Transverse colon (tissue), 4 donors: ENCODE results near the gene CPM. TPM values are rescaled to one million over a fixed set of nuclear protein-coding genes. Genes with fewer than 3 reads are reported as not detected.
A peak's percentile ranks its signal among the peaks of the same experiment; 100 is the strongest.
"Not testable (repeated sequence)": the region's sequence is repeated elsewhere in the genome, so short reads cannot be mapped to it uniquely, and the experiment has no call there.

ENCODE experiments used
- DNase-seq: peaks from one replicate; pipeline ENCODE4 v3.0.0-alpha.2; 2019
- H3K27ac ChIP-seq, 4 donors: fragments of 200-600 bp; sonication (generic); 2 replicates each; pipeline ENCODE4 v1.5.1; 2016 to 2018; ENCODE audit warnings: inconsistent platforms in 4 of 4
- H3K27me3 ChIP-seq: fragments of 200-600 bp; sonication (generic); 2 replicates; pipeline ENCODE4 v1.5.1; 2017; ENCODE audit warnings: inconsistent platforms
- H3K36me3 ChIP-seq, 4 donors: fragments of 200-600 bp; sonication (generic); 2 replicates each; pipeline ENCODE4 v1.5.1; 2017 to 2019; ENCODE audit warnings: inconsistent platforms in 4 of 4
- H3K4me1 ChIP-seq, 4 donors: fragments of 200-600 bp; sonication (generic); 2 replicates each; pipeline ENCODE4 v1.5.1; 2017 to 2020; ENCODE audit warnings: inconsistent platforms in 4 of 4
- H3K4me3 ChIP-seq, 4 donors: fragments of 200-600 bp; sonication (generic); 1 replicate in 1 of 4; 2 replicates in 3 of 4; pipeline versions ENCODE4 v1.5.1 to v1.6.1; 2017 to 2019; ENCODE audit warnings: inconsistent platforms in 4 of 4
- H3K9me3 ChIP-seq, 2 donors: fragments of 200-600 bp; sonication (generic); 2 replicates each; pipeline ENCODE4 v1.5.1; 2017 to 2019; ENCODE audit warnings: inconsistent platforms in 2 of 2
- CTCF ChIP-seq, 5 experiments: fragments of 200-600 bp in 3 of 5; fragments of 450-650 bp in 2 of 5; sonication (generic) in 3 of 5; IDR thresholded peaks; 1 replicate in 2 of 5; 2 replicates in 3 of 5; pipeline ENCODE4 v1.5.1; 2016 to 2017; ENCODE audit warnings: antibody characterized with exemption in 5 of 5, inconsistent platforms in 3 of 5, mild to moderate bottlenecking in 2 of 5, moderate library complexity in 1 of 5
- EP300 ChIP-seq: sonication (generic); formaldehyde crosslinking; IDR thresholded peaks from one replicate; pipeline ENCODE4 v1.6.1; 2017; ENCODE audit warnings: antibody characterized with exemption, low read depth
- POLR2A ChIP-seq: fragments of 450-650 bp; IDR thresholded peaks from one replicate; pipeline ENCODE4 v1.6.1; 2016; ENCODE audit warnings: antibody characterized with exemption, mild to moderate bottlenecking, moderate library complexity
- POLR2AphosphoS5 ChIP-seq, 3 donors: sonication (generic); formaldehyde crosslinking; IDR thresholded peaks; one replicate each; pipeline ENCODE4 v1.6.1; 2016; ENCODE audit warnings: antibody characterized with exemption in 3 of 3
- WGBS, 2 donors: methylation state at CpG; one replicate each; pipeline ENCODE4 v1.1.5; 2018; ENCODE audit warnings: low coverage in 1 of 2; 5-methylcytosine and 5-hydroxymethylcytosine counted together
- in situ Hi-C, 4 donors: fragments of 200-750 bp; cut with MboI; loops; one replicate each; pipeline versions ENCODE4 v1.15.0 to v1.15.1; 2017; ENCODE audit warnings: low sequenced_read_pairs in 3 of 4, low pct_ligation_motif_present in 1 of 4, low pct_unique_long_range_greater_than_20kb in 1 of 4
- intact Hi-C: fragments of 100-400 bp; cut with DNase I; formaldehyde crosslinking; loops from one replicate; pipeline ENCODE4 v1.15.1; 2023; ENCODE audit warnings: low total_unique reads
- total RNA-seq, 4 donors: library from RNA; depleted of rRNA; stranded (reverse); fragments of >200 nt; gene quantifications; one replicate each; pipeline ENCODE4 v1.1.0, GENCODE V29; 2016

Gene CPM
- total RNA-seq, 4 donors from 2014 or later, result 36.4 to 147 (median 107) TPM

- in situ Hi-C loops, result no loop called here
- peak overlapping the region; percentile 76 to 95 (median 90) for H3K4me3 ChIP-seq
- intact Hi-C loops, result no loop called here
- H3K27ac ChIP-seq, result peak overlapping the region; percentile 99 to 100 (median 100)
- H3K27me3 ChIP-seq, result no peaks in the 10 kb centered on the region
- TF ChIP-seq POLR2AphosphoS5 (IDR thresholded peaks at IDR 0.05), result no peak
- no peak for TF ChIP-seq CTCF (IDR thresholded peaks at IDR 0.05)
- TF ChIP-seq POLR2A, result no peak
- TF ChIP-seq EP300, result no peak
- 70 to 80% methylated on average over 8 to 12 of the region's 12 CpGs for WGBS, 2 donors
- H3K36me3 ChIP-seq, result peaks cover 0 to 25% (median 6%) of the 10 kb centered on the region in 4 donors
- peaks cover 8 to 47% (median 34%) of the 10 kb centered on the region in 4 donors for H3K4me1 ChIP-seq
- no peak for DNase-seq
- H3K9me3 ChIP-seq, result no peaks in the 10 kb centered on the region
Observed at GRCh38 chr12:68809190-68810026, 123.6 kb downstream of the CPM start.

- peaks cover 7 to 47% (median 32%) of the 10 kb centered on the region in 4 donors for H3K4me1 ChIP-seq
- no peaks in the 10 kb centered on the region for H3K9me3 ChIP-seq
- H3K4me3 ChIP-seq, result peak overlapping the region; percentile 76 to 95 (median 90)
- H3K27me3 ChIP-seq, result no peaks in the 10 kb centered on the region
- peaks cover 0 to 19% (median 1%) of the 10 kb centered on the region in 4 donors for H3K36me3 ChIP-seq
- WGBS, 2 donors, result 1 to 2% methylated on average over 6 to 42 of the region's 61 CpGs
- peak overlapping the region; percentile 99 to 100 (median 100) for H3K27ac ChIP-seq
- in situ Hi-C loops, result no loop called here
- DNase-seq, result peak; percentile 85
- intact Hi-C loops, result no loop called here
- TF ChIP-seq POLR2A (peak; percentile 12), CTCF (IDR thresholded peaks at IDR 0.05) (peak in 2 of 5 experiments; percentile 6 to 43), EP300 (no peak), POLR2AphosphoS5 (IDR thresholded peaks at IDR 0.05) (peak; percentile 75 to 87 (median 79))
Observed at GRCh38 chr12:68808388-68809189, 124.4 kb downstream of the CPM start.

GRCh38 chr12:68807576-68808387 is 125.2 kb downstream of the CPM start, which contains the start of gene MDM2:
Gene MDM2 (plus strand): TSS chr12:68808177. CDS start chr12:68808478, 301 bp downstream.
- peaks cover 0 to 16% (median 0%) of the 10 kb centered on the region in 4 donors for H3K36me3 ChIP-seq
- no peaks in the 10 kb centered on the region for H3K9me3 ChIP-seq
- 0% methylated on average over 3 to 70 of the region's 72 CpGs for WGBS, 2 donors
- intact Hi-C loops (no loop called here), in situ Hi-C loops (no loop called here)
- peak within 1 kb of the TSS; percentile 76 to 95 (median 90) for H3K4me3 ChIP-seq
- TF ChIP-seq CTCF (IDR thresholded peaks at IDR 0.05), result peak; percentile 79 to 97 (median 84)
- peak; percentile 52 for TF ChIP-seq EP300
- TF ChIP-seq POLR2A, result peak; percentile 94
- peak; percentile 80 to 96 (median 96) for TF ChIP-seq POLR2AphosphoS5 (IDR thresholded peaks at IDR 0.05)
- DNase-seq, result peak; percentile 98
- H3K27ac ChIP-seq, result peak within 1 kb of the TSS; percentile 99 to 100 (median 100)
- H3K4me1 ChIP-seq, result peaks cover 7 to 42% (median 26%) of the 10 kb centered on the region in 4 donors
- no peaks in the 10 kb centered on the region for H3K27me3 ChIP-seq

- peaks cover 0 to 16% (median 0%) of the 10 kb centered on the region in 4 donors for H3K36me3 ChIP-seq
- peaks cover 7 to 40% (median 20%) of the 10 kb centered on the region in 4 donors for H3K4me1 ChIP-seq
- H3K27ac ChIP-seq, result peak overlapping the region; percentile 99 to 100 (median 100)
- DNase-seq, intact Hi-C loops, in situ Hi-C loops, H3K27me3 ChIP-seq, H3K9me3 ChIP-seq: not testable (repeated sequence)
- H3K4me3 ChIP-seq, result peak overlapping the region; percentile 76 to 95 (median 90)
- WGBS, 2 donors, result 17 to 18% methylated on average over 3 to 9 of the region's 10 CpGs
Observed at GRCh38 chr12:68807274-68807575, 125.7 kb downstream of the CPM start.
